IMR-90 (cell line): ENCODE measurements around the gene PSMG3.

Source experiments
- CTCF ChIP-seq: conservative IDR thresholded peaks from 2 replicates; pipeline ENCODE4 v1.5.1; 2012; ENCODE audit warnings: mild to moderate bottlenecking, low read depth, low read length, improper control_type of control experiment
- POLR2A ChIP-seq: IDR thresholded peaks from 2 replicates; pipeline ENCODE4 v1.6.1; 2012; ENCODE audit warnings: mild to moderate bottlenecking, low read depth, low read length

- TF ChIP-seq POLR2A (no peak), CTCF (no peak)
Measured at GRCh38 chr7:1607696-1608095, 37.9 kb upstream of the PSMG3 start.
